HTR-8/SVneo (cell line): Measurements from ENCODE around the gene CXCL14.
"Not testable (repeated sequence)": the region's sequence is repeated elsewhere in the genome, so short reads cannot be mapped to it uniquely, and the experiment has no call there.

ENCODE experiments used
- DNase-seq: peaks from one replicate; pipeline ENCODE4 v3.0.0; 2011; ENCODE audit warnings: low spot score, mixed read lengths; ENCODE audit not compliant: insufficient read length
- FAIRE-seq: peaks from 2 replicates; lab custom pipeline; 2011; peaks lifted over from hg19 to GRCh38; lab: Jason Lieb, UNC

CXCL14 gene

DNA sequence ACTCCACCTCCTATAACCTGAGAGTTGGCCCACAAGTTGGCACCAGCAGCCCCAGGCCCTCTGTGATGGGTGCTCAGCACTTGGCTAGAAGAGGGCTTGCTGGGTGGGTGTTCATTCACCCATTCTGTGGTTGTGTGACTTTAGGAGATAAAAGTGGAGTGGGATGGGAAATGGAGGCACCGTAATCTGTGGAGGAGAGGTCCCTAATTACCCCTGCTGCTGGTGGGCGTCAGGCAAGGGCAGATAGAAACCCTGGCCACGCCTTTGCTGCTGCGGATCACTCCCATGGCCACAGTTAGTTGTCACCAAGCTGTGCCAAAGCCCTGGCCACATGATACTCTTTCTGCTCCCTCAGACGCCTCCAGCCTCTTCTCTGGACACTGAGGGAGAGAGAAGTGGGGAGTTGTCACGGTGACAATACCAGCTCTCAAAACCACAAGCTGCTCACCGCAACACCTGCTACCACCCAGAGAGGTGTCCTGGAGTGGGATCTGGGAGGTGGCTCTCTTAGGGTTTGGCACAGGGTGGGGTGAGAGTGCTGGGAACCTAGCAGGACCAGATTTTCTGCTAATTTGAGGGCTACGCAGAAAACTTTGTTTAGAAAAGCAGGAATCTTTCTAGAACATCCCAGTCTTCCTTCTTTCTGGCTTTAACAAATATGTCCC lies 31.1 kb downstream of the CXCL14 start:
- DNase-seq (no peak), FAIRE-seq (no peak)

DNA sequence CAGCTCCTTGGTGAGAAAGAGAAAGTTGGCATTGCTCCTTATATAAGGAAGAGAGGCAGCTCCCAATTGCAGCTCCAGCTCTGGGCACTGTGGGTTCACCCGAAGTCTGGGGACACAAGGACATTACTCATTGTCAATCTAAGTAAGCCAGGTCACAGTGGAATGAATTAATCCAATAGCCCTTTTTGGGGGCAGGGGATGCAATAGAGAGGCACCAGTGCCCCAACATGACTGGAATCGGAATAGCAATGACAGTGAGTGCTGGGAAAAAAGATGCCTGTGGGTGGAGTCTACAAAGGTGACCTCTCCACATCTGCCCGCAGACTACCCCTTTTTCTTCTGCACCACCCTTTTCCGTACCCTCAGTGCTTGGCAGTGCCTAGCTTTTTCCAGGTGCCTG lies 31.9 kb downstream of the CXCL14 start:
- DNase-seq = no peak
- no peak for FAIRE-seq

DNA sequence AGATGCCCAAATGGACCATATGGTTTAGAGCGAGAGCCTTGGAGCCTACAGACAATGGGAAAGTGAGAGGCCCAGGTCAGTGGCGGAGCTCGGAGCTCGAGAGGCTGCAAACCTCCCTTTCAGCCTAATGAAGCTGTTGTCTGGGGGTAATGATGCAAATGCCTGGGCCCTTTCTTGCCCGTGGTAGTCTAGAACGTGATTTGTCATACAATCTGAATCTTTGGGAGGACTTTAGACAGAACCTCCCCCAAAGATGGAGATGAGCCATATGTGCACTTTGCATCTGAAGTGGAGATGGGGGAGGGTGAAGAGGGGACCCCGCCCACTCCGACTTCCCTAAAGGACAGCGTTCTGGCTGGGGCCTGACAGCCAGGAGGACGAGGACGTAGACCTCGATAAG lies 32.7 kb downstream of the CXCL14 start:
- DNase-seq = no peak
- no peak for FAIRE-seq

- no peak for FAIRE-seq
- no peak for DNase-seq
Measured at GRCh38 chr5:135545099-135545498, 33.7 kb downstream of the CXCL14 start.

DNA sequence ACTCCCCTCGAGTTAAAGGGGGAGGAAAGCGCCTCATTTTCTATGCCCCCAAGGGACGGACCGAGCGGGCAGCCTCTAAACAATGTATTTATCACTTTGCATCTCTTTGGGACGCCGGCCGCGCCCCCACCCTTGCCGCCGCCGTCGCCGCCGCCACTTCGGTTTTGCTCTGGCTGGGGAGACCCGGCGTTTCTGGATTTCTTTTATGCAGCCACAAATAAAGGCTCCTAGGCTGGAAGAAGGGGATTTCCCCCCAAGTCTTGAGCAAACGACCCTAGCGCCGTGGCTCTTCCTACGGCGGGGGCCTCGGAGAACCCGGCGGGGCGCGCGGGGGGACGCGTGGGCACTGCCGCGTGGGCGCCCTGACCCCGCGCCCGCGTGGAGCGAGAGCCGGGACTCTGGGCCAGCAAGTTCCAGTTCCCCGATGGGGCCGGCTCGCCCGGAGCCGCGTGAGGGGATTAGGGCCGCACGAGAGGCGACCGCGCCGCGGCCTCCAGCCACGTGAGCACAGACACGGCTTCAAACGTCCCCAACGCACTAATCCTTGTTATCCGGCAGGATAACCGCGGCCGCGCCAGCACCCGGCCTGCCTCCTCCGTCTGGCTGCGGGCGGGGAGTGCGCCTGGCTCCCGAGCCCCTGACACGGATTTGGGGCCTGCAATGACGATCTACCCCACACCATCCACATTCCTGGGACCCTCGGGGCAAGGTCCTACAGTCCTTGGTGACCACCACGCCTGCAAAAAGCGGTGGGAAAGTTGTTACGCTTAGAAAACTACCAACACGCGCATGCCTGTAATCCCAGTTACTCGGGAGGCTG lies 35.1 kb downstream of the CXCL14 start:
- FAIRE-seq = peak; percentile 67

DNA sequence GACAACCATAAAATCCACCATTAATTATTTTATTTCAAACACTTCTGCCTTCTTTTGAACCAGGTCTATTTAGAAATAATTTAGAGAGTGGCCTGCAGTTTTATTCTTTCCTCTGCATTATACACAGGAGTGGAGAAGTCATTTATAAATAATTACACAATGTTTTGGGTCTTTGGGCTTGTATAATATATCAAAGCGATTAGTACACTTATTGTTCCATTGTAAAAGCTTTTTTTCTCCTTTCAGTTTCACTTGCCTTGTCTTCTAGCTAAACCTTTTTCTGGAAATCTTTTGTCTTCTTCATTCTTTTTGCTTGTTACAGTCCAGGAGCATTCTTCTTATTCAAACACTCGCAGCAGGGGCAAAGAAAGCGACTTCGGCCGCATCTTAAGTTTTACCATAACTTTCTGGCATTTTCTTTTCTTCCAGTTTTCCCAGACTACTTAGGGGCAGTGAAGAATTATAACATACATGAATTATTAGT lies 35.7 kb downstream of the CXCL14 start:
- FAIRE-seq = no peak
- DNase-seq = no peak

More for the DNA sequence above, 35.1 kb downstream of the CXCL14 start:
- peak; percentile 30 for DNase-seq

DNA sequence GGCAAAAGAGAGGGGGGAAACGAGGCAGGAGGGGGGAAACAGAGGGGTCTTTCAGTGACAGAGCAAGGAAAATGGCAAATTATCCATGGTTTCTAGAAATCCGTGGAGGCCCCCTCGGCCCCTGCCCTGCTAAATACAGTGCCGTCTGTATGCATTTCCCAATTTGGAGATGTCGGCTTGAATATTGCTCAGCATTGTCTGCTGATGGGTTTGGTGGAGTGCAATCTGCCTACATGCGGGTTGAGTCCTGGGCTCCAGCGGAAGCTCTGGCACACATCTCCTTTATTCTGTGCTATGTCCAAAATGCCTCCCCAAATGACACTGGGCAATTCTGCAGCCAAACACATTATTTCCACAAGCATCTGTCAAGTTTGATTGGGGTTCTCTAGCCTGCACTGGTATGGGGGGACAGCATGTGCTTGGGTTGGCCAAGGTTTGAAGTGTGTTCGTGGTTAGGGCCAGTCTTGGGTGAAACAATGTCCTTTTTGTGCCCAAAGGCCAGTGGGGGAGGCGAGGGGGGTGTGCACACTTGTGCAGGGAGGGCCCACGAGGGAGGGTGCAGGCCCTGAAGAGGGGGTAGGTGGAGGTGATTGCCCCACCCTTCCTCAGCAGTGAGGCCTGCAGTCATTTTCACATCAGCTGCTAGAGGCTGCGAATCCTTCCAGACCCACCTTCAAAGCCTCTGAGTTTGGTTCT lies 36.8 kb downstream of the CXCL14 start:
- FAIRE-seq = peak; percentile 13
- DNase-seq = no peak

DNA sequence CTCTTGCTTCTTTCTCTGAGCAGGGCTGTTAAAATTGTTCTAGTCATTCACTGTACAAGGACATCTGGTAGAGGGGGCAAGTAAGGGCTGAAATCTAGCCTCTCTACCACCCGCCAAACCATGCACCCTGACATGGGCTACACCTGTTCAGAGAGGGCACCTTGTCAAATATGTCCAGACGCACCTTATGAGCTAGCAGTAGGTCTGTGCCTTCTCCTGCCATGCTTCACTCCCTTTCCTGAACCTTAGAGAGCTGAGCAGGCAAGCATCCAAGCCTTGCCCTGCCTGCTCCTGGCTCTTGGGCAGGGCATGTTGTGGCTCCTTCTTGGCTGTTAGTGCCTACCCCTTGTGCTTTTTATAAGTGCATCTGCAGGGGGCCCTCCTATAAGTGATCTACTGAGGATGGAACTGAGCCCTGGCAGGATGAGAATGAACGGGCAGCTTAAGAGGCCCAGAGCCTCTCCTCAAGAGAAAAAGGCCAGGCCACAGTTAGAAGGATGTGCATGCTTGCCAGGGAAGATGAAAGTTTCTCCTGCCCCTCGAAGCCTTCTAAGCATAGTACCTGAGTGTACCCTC lies 39.3 kb downstream of the CXCL14 start:
- no peak for DNase-seq
- FAIRE-seq = no peak

GRCh38 chr5:135538261-135538660 lies 40.5 kb downstream of the CXCL14 start:
- no peak for DNase-seq
- no peak for FAIRE-seq

GRCh38 chr5:135537745-135538144 lies 41.0 kb downstream of the CXCL14 start:
- no peak for FAIRE-seq
- DNase-seq = no peak

GRCh38 chr5:135537271-135537670 lies 41.5 kb downstream of the CXCL14 start:
- DNase-seq (no peak), FAIRE-seq (no peak)

GRCh38 chr5:135535820-135536801 lies 42.7 kb downstream of the CXCL14 start, which contains the start of gene NEUROG1:
Gene NEUROG1, minus strand, starts transcription at chr5:135535964. Its CDS starts 274 bp downstream, at chr5:135535690.
- DNase-seq (no peak), FAIRE-seq (no peak)

GRCh38 chr5:135535420-135535819 lies 43.4 kb downstream of the CXCL14 start:
- FAIRE-seq = no peak
- no peak for DNase-seq

DNA sequence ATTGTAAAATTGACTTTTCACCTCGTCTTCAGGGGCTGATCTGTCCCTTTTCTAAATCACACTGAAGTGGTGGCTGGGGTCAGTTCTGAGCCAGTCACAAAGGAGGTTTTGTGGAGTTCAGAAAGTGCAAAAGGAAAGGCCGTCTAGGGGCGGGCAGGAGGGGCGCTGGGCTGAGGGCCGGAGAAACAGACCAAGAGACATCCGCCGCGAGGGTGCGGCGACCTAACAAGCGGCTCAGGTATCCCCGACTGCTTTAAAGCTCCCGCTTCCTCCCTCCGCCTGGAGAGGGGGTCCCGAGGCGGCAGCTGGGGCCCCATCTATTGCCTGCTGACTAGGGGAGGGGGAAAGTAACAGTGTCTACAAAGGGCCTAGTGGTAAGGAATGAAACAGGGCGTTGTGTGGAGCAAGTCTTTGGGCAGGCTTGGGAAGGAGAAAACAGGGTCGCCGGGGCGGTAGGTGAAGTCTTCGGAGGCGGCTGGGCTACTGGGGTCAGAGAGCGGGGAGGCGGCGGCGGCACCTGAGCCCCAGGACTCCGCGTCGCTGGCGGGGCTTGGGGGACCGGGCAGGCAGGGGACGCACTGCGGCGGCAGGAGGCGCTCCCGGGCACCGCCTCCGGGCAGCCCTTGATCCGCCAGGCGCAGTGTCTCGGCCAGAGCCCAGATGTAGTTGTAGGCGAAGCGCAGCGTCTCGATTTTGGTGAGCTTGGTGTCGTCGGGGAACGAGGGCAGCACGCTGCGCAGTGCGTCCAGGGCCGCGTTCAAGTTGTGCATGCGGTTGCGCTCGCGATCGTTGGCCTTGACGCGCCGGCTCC lies 44.0 kb downstream of the CXCL14 start:
- no peak for DNase-seq
- no peak for FAIRE-seq

- no peak for DNase-seq
- FAIRE-seq = no peak
Measured at GRCh38 chr5:135533794-135534193, 45.0 kb downstream of the CXCL14 start.

GRCh38 chr5:135533334-135533733 lies 45.5 kb downstream of the CXCL14 start:
- DNase-seq = no peak

GRCh38 chr5:135529576-135529975 lies 49.2 kb downstream of the CXCL14 start:
- not testable (repeated sequence) for DNase-seq, FAIRE-seq

More at GRCh38 chr5:135533334-135533733, 45.5 kb downstream of the CXCL14 start:
- FAIRE-seq = no peak

GRCh38 chr5:135526924-135527323 lies 51.9 kb downstream of the CXCL14 start:
- FAIRE-seq (no peak), DNase-seq (no peak)
